AG04450 (cell line): Measurements from ENCODE around the gene MPP3. TPM values are rescaled to one million over a fixed set of nuclear protein-coding genes. Genes with fewer than 3 reads are reported as not detected.

Experiments used
- CTCF ChIA-PET: fragments of 300-600, 350-600 bp; formaldehyde crosslinking; extraction: SDS; loops from one replicate; lab custom pipeline; 2022; ENCODE audit warnings: antibody characterized with exemption, inconsistent platforms; lab: Charles Lee
- POLR2A ChIA-PET: fragments of 350-600 bp; formaldehyde crosslinking; extraction: SDS; loops from one replicate; lab custom pipeline; 2021; ENCODE audit warnings: antibody characterized with exemption, inconsistent platforms; lab: Yijun Ruan, JAX
- DNase-seq: peaks from one replicate; pipeline ENCODE4 v3.0.0-alpha.2; 2011; ENCODE audit warnings: low read depth, low spot score
- H3K27ac ChIP-seq: one replicate; pipeline ENCODE4 v1.5.1; 2012; ENCODE audit warnings: low read depth, low read length, control low read depth
- H3K27me3 ChIP-seq: one replicate; pipeline ENCODE4 v1.6.0; 2012; ENCODE audit warnings: low read length; ENCODE audit not compliant: control insufficient read depth, insufficient read depth
- H3K4me3 ChIP-seq: 2 replicates; pipeline ENCODE4 v1.5.1; 2011; ENCODE audit warnings: mild to moderate bottlenecking, low read depth, low read length, control low read depth
- H3K9me3 ChIP-seq: 2 replicates; pipeline ENCODE4 v1.5.1; 2012; ENCODE audit warnings: low read length; ENCODE audit not compliant: control insufficient read depth, insufficient read depth
- polyA plus RNA-seq: library from polyadenylated mRNA; depleted of rRNA; stranded (reverse); fragments of >200 nt; gene quantifications from 2 replicates; pipeline ENCODE4 v1.2.3, GENCODE V29; 2011
- TF ChIP-seq, protein P1 (sequence below): IDR thresholded peaks from 2 replicates; pipeline ENCODE4 v1.5.1; 2011; ENCODE audit warnings: low read depth, low read length, control low read depth, inconsistent platforms

MPP3 gene
- polyA plus RNA-seq, 1 experiment = 4.5 TPM

DNA sequence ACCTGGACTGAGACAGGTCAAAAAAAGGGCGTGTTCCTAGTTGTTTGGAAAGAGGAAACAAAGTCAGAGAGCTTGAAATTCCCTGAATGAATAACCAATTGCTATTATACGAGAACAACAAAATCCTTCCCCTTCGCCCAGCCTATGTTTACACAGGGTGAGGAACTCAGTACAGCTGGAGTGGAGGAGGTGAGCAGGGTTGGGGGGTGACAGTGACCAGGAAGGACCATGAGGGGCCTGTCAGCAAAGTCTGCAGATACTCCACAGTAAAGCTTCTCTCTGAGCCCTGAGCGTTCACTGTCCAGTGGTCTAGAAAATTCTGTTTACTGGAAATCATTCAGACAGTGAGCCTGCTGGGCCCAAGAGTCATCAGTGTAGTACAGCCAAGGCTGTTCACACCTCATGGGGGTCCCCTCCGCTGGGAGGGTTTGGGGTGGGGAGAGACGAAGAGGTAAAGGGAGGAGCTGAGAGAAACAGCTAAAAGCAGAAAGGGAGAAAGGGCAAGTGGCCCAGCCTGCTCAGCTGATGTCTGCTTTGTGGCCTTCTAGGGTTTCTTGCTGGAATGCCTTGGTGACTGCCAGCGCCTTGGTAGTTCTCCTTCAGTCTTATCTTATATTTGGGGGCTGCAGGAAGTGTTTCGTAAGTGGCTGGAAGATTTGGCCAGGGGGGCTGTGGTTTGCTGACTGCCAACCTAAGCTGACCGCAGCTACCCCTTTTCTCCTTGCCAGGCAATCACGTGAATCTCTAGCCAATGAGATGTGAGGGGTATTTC lies 59.9 kb downstream of the MPP3 start:
- no peaks in the 10 kb centered on the region for H3K27me3 ChIP-seq
- H3K9me3 ChIP-seq = no peaks in the 10 kb centered on the region
- H3K27ac ChIP-seq = no peak overlapping the region
- TF ChIP-seq, protein P1, sequence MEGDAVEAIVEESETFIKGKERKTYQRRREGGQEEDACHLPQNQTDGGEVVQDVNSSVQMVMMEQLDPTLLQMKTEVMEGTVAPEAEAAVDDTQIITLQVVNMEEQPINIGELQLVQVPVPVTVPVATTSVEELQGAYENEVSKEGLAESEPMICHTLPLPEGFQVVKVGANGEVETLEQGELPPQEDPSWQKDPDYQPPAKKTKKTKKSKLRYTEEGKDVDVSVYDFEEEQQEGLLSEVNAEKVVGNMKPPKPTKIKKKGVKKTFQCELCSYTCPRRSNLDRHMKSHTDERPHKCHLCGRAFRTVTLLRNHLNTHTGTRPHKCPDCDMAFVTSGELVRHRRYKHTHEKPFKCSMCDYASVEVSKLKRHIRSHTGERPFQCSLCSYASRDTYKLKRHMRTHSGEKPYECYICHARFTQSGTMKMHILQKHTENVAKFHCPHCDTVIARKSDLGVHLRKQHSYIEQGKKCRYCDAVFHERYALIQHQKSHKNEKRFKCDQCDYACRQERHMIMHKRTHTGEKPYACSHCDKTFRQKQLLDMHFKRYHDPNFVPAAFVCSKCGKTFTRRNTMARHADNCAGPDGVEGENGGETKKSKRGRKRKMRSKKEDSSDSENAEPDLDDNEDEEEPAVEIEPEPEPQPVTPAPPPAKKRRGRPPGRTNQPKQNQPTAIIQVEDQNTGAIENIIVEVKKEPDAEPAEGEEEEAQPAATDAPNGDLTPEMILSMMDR = no peak
- H3K4me3 ChIP-seq = no peak overlapping the region
- ChIA-PET CTCF (interaction anchor here (0.6 to 1.0 kb wide), 2 partner anchors 78 to 828 kb away, joined by 3 read pairs; no protein-coding TSS in a partner anchor), POLR2A (interaction anchor here (0.6 kb wide), 1 partner anchor 210 kb away, joined by 8 read pairs; no protein-coding TSS in a partner anchor)
- DNase-seq = no peak

DNA sequence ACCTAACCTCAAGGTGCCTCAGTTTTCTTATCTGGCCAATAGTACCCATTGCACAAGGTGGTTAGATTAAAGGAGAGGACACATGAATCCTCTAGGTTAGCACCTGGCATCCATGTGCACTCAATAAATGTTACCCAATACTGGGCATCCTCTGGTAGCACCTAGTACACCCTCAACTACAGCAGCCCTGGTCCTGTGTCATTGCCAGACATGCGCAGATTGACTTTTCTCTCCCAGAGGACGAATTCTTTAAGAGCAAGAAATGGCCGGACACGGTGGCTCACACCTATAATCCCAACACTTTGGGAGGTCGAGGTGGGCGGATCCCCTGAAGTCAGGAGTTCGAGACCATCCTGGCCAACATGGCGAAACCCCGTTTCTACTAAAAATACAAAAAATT lies 61.5 kb downstream of the MPP3 start:
- CTCF ChIA-PET = no interaction called here

DNA sequence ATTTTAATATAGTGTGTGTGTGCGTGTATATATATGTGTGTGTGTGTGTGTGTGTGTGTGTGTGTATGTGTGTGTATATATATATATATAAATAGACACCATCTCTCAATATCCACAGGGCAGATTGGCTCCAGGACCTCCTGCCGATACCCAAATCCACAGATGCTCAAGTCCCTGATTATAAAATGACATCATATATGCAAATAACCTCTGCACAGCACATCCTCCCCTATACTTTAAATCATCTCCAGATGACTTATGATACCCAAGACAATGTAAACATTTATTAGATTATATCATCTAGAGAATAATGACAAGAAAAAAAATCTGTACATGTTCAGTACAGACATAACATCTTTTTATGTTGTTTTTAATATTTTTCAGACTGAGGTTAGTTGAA lies 62.0 kb downstream of the MPP3 start:
- no peak overlapping the region for H3K4me3 ChIP-seq
- CTCF ChIA-PET = no interaction called here

More for the DNA sequence above, 61.5 kb downstream of the MPP3 start:
- no peaks in the 10 kb centered on the region for H3K27me3 ChIP-seq
- no peak for DNase-seq
- no peak overlapping the region for H3K27ac ChIP-seq
- no peak overlapping the region for H3K4me3 ChIP-seq
- no peaks in the 10 kb centered on the region for H3K9me3 ChIP-seq
- TF ChIP-seq, protein P1 = no peak
- POLR2A ChIA-PET = no interaction called here

DNA sequence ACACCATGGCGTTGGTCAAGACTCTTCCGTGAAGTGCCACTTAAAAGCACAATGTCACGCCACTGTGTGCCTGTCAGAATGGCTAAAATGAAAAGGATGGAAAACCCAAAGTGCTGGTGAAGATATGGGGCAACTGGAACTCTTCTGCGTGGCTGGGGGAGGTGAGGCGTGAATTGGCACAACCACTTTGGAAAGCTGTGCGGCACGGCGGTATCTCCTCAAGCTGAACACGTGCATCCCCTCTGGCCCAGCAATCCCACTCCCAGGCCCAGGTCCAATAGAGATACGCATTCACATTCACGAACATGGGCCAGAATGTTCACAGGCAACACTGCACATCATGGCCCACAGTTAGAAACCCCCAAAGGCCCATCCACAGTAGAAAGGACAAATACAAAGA lies 63.1 kb downstream of the MPP3 start:
- Histone ChIP-seq H3K4me3 (no peak overlapping the region), H3K9me3 (no peaks in the 10 kb centered on the region), H3K27me3 (no peaks in the 10 kb centered on the region), H3K27ac (no peak overlapping the region)
- no peak for DNase-seq
- TF ChIP-seq, protein P1 = no peak
- ChIA-PET POLR2A (interaction anchor here (0.5 kb wide), 1 partner anchor 56 kb away, joined by 5 read pairs; no protein-coding TSS in a partner anchor), CTCF (no interaction called here)

More for the DNA sequence above, 62.0 kb downstream of the MPP3 start:
- POLR2A ChIA-PET = no interaction called here
- DNase-seq = no peak
- Histone ChIP-seq H3K9me3 (no peaks in the 10 kb centered on the region), H3K27me3 (no peaks in the 10 kb centered on the region), H3K27ac (no peak overlapping the region)
- TF ChIP-seq, protein P1 = no peak

DNA sequence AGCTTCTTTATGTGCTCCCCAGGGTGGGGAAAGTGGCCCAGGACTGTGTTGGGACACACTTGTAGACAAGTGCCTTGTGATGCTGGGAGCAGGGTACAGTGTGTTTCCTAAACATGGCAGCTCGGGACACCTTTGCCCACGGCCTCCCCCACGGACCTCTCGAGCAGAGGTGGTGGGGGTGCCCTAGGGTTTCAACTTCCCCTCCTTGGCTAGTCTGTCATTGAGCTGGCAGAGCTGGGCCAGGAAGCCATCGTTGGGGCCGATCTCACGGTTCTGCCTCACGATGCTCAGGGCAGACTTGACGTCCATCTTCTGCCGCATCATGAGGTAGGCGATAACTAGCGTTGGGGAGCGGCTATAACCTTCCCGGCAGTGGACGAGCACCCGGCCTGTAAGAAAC lies 63.5 kb downstream of the MPP3 start:
- ChIA-PET POLR2A (interaction anchor here (0.5 kb wide), 1 partner anchor 55 kb away, joined by 5 read pairs; no protein-coding TSS in a partner anchor), CTCF (no interaction called here)

More for the DNA sequence above, 63.5 kb downstream of the MPP3 start:
- H3K9me3 ChIP-seq = no peaks in the 10 kb centered on the region
- DNase-seq = no peak
- TF ChIP-seq, protein P1 = no peak
- no peak overlapping the region for H3K27ac ChIP-seq
- H3K27me3 ChIP-seq = no peaks in the 10 kb centered on the region
- no peak overlapping the region for H3K4me3 ChIP-seq
